ENCODE data around the gene SETDB2. TPM values are rescaled to one million over a fixed set of nuclear protein-coding genes. Genes with fewer than 3 reads are reported as not detected.

SETDB2 gene
- total RNA-seq: 6.9 and 7.8 TPM in 2 replicates

GRCh38 chr13:49443704-49444523 lies at the start of gene SETDB2, which contains the start of gene CAB39L:
Gene SETDB2 (plus strand): TSS chr13:49444274. CDS start chr13:49451894, 7,620 bp downstream.
Gene CAB39L (minus strand): TSS chr13:49444064. CDS start chr13:49382910, 61,154 bp downstream.

DNA sequence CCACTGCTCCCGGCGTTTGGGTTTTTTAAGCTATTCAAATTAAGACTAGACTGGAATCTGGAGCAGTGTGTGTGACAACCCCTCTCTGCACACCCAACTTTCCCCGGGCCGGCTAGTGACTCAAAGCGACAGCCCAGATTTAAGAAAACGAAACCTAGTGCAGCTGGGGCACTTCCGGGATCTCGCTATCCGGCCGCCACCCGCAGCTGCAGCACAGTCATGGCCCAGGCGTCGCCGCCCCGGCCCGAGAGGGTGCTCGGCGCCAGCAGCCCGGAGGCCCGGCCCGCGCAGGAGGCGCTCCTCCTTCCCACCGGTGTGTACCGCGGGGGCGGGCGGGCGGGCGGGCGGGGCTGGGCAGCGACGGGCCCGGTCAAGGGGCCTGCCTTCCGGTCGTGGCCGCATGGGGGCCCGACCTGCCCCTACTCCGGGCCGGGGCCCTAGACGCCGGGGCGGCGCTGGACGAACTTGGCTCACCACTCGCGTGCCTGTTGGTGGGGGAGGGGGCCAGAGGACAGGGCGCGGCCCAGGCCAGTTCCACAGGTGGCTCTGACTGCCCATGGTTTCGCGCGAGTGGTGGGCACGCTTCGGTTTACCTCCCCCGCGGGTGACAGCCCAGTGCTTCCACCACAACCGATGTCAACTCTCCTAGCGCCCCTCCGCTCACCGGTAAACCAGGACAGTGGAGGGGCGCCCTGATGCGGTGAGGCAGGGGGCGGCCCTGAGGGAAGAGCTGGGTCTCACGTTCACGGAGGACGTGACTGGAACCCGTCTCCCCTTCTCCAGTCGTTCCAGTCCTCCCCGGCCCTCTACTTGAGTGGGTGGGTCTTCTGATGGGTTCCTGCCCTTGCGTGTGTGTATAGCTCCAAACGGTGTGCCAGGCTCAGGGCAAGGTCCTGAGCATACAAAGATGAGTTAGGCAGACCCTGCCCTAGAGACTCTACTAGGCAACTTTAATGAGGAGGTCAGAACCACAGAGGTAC lies 52.0 kb downstream of the SETDB2 start, which contains the start of gene PHF11:
TSS of gene PHF11 (plus strand) at position 171 of the 980 bp plus-strand sequence. CDS start at position 220, 49 bp downstream.

Other genes starting within 250 kb of the SETDB2 start
- not detected in 2 replicates for gene MLNR, start 223.9 kb upstream of the SETDB2 start, total RNA-seq
- 4.4 and 5.7 TPM in 2 replicates for gene CDADC1, start 196.3 kb upstream of the SETDB2 start, total RNA-seq
- 5.7 and 6.7 TPM in 2 replicates for gene CAB39L, start 210 bp upstream of the SETDB2 start, total RNA-seq
- 14.5 and 16.5 TPM in 2 replicates for gene PHF11, start 51.7 kb downstream of the SETDB2 start, total RNA-seq
- gene RCBTB1, start 141.3 kb downstream of the SETDB2 start, total RNA-seq: 19.9 and 24.7 TPM in 2 replicates
- gene ARL11, start 184.2 kb downstream of the SETDB2 start, total RNA-seq: not detected in 2 replicates
- 41.4 and 47.2 TPM in 2 replicates for gene EBPL, start 247.2 kb downstream of the SETDB2 start, total RNA-seq